ENCODE data around the gene TNRC6A. TPM values are rescaled to one million over a fixed set of nuclear protein-coding genes. Genes with fewer than 3 reads are reported as not detected.

TNRC6A gene
- total and polyA plus RNA-seq, 10 of the 15 experiments (the other 5 are each of a cell fraction or from before 2014, with no cell fraction given), result 4.6 to 41.3 (median 29.7) TPM

DNA sequence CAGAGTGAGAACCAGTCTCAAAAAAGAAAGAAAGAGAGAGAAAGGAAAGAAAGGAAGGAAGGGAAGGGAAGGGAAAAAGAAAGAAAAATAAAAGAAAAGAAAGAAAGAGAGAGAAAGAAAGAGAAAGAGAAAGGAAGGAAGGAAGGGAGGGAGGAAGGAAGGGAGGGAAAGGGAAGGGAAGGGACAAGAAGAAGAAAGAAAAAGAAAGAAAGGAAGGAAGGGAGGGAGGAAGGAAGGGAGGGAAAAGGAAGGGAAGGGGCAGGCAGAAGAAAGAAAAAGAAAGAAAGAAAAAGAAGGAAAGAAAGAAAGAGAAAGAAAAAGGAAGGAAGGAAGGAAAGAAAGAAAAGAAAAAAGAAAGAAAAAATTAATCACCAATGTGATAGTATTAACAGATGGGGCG, 132.0 kb downstream of the TNRC6A start:
- H3K4me2 ChIP-seq (ENCODE audit: control insufficient read depth, insufficient read depth), result no peak overlapping the region
- H2AFZ ChIP-seq (ENCODE audit: control insufficient read depth, low read depth, low read length), result no peak overlapping the region
- H3K9me3 ChIP-seq (replicated peaks; ENCODE audit: control insufficient read depth, insufficient read depth, low read length), result peaks cover 3% of the 10 kb centered on the region; the same call in 1 of the 3 replicates
- H3K4me3 ChIP-seq, result no peak overlapping the region
- H3K9ac ChIP-seq (ENCODE audit: control insufficient read depth, insufficient read depth, low read length), result no peak overlapping the region
- no peak overlapping the region for H3K27ac ChIP-seq (ENCODE audit: control insufficient read depth, insufficient read depth)
- H4K20me1 ChIP-seq (ENCODE audit: control insufficient read depth, insufficient read depth), result no peaks in the 10 kb centered on the region
- FAIRE-seq (no peak), ATAC-seq (no peak), DNase-seq (ENCODE audit: low read depth, low spot score) (no peak)
- ChIA-PET SMC1A (ENCODE audit: uncharacterized antibody, unreplicated experiment) (interaction anchor here (0.9 kb wide), 1 partner anchor 10 kb away, joined by 4 read pairs; no protein-coding TSS in a partner anchor), POLR2A (no interaction called here), RAD21 (ENCODE audit: unreplicated experiment) (no interaction called here), CTCF (no interaction called here)
- BruUV-seq (replicated peaks), result no TSS peak
- no peaks in the 10 kb centered on the region for H3K4me1 ChIP-seq (ENCODE audit: control insufficient read depth, insufficient read depth, low read length)
- TF ChIP-seq SIX5 (IDR thresholded peaks at IDR 0.05; ENCODE audit: low read depth, low read length, severe bottlenecking), result no peak
- no peak for TF ChIP-seq NR2C1 (IDR thresholded peaks at IDR 0.05)
- no peak for TF ChIP-seq ASH2L (IDR thresholded peaks at IDR 0.05; ENCODE audit: borderline replicate concordance, low read depth)
- no peak for TF ChIP-seq BCL11A (IDR thresholded peaks at IDR 0.05; ENCODE audit: low read depth, low read length)
- no peak for TF ChIP-seq WRNIP1 (IDR thresholded peaks at IDR 0.05; ENCODE audit: borderline replicate concordance, low read depth, low read length)
- TF ChIP-seq ZBTB11 (CRISPR knock-in tag; IDR thresholded peaks at IDR 0.05), result no peak
- no peak for TF ChIP-seq YBX1 (IDR thresholded peaks at IDR 0.05)
- no peak for TF ChIP-seq TCF7 (IDR thresholded peaks at IDR 0.05; ENCODE audit: borderline replicate concordance)
- intact Hi-C loops (cut with micrococcal nuclease; ENCODE audit: unreplicated experiment) (no loop called here), in situ Hi-C loops (cut with MboI) (no loop called here)
- 4% methylated on average over 1 of the region's 1 CpG for WGBS (ENCODE audit: insufficient coverage, insufficient replicate concordance, low lambda C conversion rate, missing lambda C conversion rate)
- H3K79me2 ChIP-seq (ENCODE audit: control insufficient read depth, insufficient read depth, low read length), result no peaks in the 10 kb centered on the region
- no peaks in the 10 kb centered on the region for H3K27me3 ChIP-seq (replicated peaks in 1 of 2; ENCODE audit: control insufficient read depth in 2 of 2, insufficient read depth in 2 of 2, low read length in 1 of 2)
- H3K36me3 ChIP-seq (ENCODE audit: control insufficient read depth in 2 of 2, insufficient read depth in 2 of 2, low read length in 1 of 2), result no peaks in the 10 kb centered on the region
